Gastroesophageal sphincter (tissue), 3 donors: ENCODE measurements around the gene C1GALT1.

ENCODE experiments used
- EP300 ChIP-seq: sonication (generic); formaldehyde crosslinking; IDR thresholded peaks from one replicate; pipeline ENCODE4 v1.6.1; 2017; ENCODE audit warnings: antibody characterized with exemption, mild to moderate bottlenecking
- POLR2A ChIP-seq, 2 donors: fragments of 450-650 bp; IDR thresholded peaks; one replicate each; pipeline ENCODE4 v1.6.1; 2017; ENCODE audit warnings: antibody characterized with exemption in 2 of 2, mild to moderate bottlenecking in 2 of 2, moderate library complexity in 1 of 2
- TF ChIP-seq, protein P1 (sequence below), 4 experiments: fragments of 200-600 bp in 2 of 4; fragments of 450-650 bp in 2 of 4; sonication (generic) in 1 of 4; IDR thresholded peaks; one replicate each; pipeline ENCODE4 v1.5.1; 2017 to 2019; ENCODE audit warnings: antibody characterized with exemption in 4 of 4, mild to moderate bottlenecking in 2 of 4, moderate library complexity in 2 of 4

DNA sequence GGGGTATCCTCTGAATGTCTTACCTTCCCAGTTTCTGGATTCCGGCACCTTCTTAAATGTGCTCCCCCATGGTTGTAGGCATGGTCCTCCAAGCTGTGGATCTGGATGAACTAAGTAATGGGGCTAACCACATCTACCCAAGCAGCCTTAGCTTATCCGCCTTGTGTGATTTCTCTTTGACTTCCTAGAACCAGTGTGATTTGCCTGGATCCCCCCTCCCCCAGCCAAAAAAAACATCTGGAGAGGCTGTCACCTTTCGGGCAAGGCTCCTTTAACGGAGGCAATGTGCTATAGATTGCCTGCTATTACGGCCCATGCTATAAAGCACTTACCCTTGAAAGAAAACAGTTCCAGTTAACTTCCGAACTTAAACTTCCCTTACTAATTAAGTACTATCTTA is 33.9 kb downstream of the C1GALT1 start:
- TF ChIP-seq, protein P1, sequence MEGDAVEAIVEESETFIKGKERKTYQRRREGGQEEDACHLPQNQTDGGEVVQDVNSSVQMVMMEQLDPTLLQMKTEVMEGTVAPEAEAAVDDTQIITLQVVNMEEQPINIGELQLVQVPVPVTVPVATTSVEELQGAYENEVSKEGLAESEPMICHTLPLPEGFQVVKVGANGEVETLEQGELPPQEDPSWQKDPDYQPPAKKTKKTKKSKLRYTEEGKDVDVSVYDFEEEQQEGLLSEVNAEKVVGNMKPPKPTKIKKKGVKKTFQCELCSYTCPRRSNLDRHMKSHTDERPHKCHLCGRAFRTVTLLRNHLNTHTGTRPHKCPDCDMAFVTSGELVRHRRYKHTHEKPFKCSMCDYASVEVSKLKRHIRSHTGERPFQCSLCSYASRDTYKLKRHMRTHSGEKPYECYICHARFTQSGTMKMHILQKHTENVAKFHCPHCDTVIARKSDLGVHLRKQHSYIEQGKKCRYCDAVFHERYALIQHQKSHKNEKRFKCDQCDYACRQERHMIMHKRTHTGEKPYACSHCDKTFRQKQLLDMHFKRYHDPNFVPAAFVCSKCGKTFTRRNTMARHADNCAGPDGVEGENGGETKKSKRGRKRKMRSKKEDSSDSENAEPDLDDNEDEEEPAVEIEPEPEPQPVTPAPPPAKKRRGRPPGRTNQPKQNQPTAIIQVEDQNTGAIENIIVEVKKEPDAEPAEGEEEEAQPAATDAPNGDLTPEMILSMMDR (IDR thresholded peaks at IDR 0.05), result no peak
- no peak for TF ChIP-seq EP300
- no peak for TF ChIP-seq POLR2A (IDR thresholded peaks at IDR 0.05)
